Right ventricle myocardium inferior (tissue), 1 donor: ENCODE measurements around the gene MRRF. TPM values are rescaled to one million over a fixed set of nuclear protein-coding genes. Genes with fewer than 3 reads are reported as not detected.

ENCODE experiments used
- ATAC-seq: fragments of 200-7000 bp; cut with Tn5 transposase; one replicate; pipeline ENCODE4 v1.9.1; 2020; ENCODE audit warnings: mild to moderate bottlenecking, moderate library complexity
- DNase-seq: peaks from one replicate; pipeline ENCODE4 v3.0.0; 2021; ENCODE audit errors: missing footprints
- intact Hi-C: fragments of 100-400 bp; cut with DNase I; formaldehyde crosslinking; loops from one replicate; pipeline ENCODE4 v1.11.0; 2022
- total RNA-seq: library from RNA; stranded (reverse); fragmentation: NEBNext Ultra II Directional; extraction: Animal tissue kit (Norgen Biotek cat#: 25700); gene quantifications from one replicate; pipeline ENCODE4 v1.2.1, GENCODE V29; 2021
- donor health status: DM: no; HTN: yes; CAD: no; lungs with severe emphysema.

MRRF gene
- total RNA-seq, 1 donor from 2014 or later, result 39.1 TPM

DNA sequence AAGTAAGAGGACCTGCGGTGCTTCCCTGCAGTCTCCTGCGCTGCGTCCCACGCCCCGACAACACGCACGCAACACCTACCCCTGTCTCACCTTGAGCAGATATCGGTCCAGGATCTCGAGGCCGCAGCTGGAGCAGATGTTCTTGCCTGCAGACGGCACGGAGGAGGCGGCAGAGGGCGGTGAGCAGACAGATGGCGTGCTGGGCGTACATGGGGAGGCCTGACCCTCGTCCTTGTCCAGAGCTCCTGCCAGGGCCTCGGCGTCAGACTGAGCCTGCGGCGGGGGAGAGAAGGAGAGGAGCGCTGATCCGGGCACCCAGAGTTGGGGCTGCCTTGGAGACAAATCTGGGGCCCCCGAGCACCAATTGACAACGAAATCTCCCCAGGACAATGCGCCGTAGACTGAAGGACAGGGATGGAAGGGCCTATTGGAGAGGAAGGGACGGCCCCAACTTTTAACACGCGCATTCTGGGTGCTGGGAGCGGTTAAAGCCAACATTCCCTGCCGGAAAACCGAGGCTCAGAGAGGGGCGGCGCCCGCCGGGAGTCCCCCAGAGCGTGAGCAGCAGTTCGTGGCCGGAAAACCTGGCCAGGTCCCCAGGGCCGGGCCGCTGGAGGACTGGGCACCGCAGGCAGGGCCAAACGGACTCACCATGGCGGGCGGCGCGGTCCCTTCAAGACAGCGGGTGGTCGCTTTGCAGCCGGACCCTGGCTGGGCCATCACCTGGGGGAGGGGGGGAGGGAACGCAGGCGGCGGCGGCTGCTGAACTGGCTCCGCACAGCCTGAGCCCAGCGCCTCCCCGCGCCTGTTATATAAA lies 37.7 kb upstream of the MRRF start:
- ATAC-seq (no peak), DNase-seq (no peak)
- intact Hi-C loops, result loop anchor here (5.0 to 10.0 kb wide), 2 partner anchors 100 to 118 kb away; no protein-coding TSS in a partner anchor

- ATAC-seq (no peak), DNase-seq (no peak)
- intact Hi-C loops, result loop anchor here (5.0 to 10.0 kb wide), 2 partner anchors 100 to 117 kb away; no protein-coding TSS in a partner anchor
Observed at GRCh38 chr9:122227575-122227900, 37.1 kb upstream of the MRRF start.

- ATAC-seq (no peak), DNase-seq (no peak)
- intact Hi-C loops, result loop anchor here (5.0 to 10.0 kb wide), 2 partner anchors 101 to 117 kb away; no protein-coding TSS in a partner anchor
Observed at GRCh38 chr9:122228191-122228567, 36.5 kb upstream of the MRRF start.

- no peak for DNase-seq
- intact Hi-C loops, result loop anchor here (5.0 to 10.0 kb wide), 2 partner anchors 102 to 116 kb away; no protein-coding TSS in a partner anchor
- ATAC-seq, result no peak
Observed at GRCh38 chr9:122228568-122229484, 35.9 kb upstream of the MRRF start, which contains the start of gene LHX6. LHX6 (minus strand) TSS chr9:122228957; CDS start chr9:122228740, 217 bp downstream.

- no peak for DNase-seq
- no peak for ATAC-seq
- intact Hi-C loops, result loop anchor here (5.0 to 10.0 kb wide), 2 partner anchors 102 to 115 kb away; no protein-coding TSS in a partner anchor
Observed at GRCh38 chr9:122229485-122229837, 35.2 kb upstream of the MRRF start.

DNA sequence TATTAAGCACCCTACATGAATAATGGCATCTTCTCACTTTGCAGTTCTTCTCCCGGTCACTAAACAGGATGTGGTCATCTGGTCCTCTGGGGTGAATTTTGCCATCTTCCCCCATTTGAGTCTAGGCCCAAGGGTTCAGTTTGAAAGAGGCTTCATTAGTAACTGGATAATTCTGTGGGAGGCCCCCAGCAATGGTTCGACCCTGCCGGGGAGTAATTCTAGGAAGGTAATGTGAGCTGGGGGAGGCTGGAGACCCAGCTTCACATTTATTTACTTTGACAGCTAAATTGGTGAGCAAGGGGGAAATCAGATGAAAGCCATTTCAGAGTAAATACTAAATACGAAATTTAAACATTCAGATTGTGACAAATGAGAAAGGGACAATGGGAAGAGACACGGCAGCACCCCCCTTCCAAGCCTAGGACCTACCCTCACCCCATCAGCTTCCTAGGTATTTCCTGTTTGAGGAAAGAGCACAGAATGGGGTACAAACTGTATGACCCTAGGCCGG lies 31.8 kb upstream of the MRRF start:
- DNase-seq, result no peak
- no peak for ATAC-seq
- intact Hi-C loops, result no loop called here

DNA sequence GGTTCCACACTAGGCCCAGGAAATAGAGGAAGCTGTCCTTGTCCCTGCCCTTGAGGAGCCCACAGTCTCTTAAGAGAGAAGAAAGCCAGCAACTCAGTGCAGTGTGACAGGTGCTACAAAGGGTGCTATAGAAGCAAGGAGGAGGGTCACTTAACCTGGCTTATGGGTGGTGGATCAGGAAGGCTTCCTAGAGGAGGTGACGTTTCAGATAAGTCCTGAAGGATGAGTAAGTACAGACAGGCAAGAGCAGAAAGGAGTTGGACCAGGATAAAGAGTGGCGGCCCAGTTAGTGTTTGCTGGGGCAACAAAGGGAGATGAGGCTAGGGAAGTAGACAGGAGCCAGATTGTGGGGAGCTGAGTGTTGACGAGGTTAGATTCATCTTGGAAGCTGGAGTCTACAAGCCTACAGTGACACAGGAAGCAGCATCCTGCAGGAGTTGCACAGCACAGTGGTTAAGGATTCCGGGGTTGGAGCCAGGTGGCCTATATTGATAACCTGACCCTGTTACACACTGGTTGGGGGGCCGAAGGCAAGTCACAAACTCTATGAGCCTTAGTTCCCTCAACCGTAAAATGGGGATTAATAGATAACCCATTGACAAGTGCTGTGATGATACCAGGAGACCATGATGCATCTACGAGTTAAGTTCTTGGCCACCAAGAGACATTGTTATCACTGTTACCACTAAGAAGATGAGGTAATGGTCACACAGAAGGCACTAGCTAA lies 30.5 kb upstream of the MRRF start:
- no peak for ATAC-seq
- intact Hi-C loops, result no loop called here
- no peak for DNase-seq

DNA sequence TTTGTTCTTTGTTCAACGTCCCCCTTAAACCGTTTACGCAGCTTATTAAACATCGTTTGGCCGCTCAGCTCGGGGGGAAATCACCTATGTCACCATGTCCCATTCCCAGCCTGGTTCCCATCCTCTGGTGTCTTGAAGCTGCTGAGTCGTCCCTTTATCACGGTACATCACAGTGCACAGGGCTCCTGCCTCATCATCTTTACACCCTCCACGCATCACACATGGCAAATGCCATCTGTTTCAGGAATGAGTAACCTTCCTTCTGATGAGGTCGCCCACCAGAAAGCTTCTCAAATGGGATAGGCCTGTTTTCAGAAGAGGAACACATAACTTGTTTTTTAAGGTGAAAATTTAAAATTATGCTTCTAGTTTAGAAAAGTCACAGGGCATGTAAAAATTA lies 28.0 kb upstream of the MRRF start:
- intact Hi-C loops, result no loop called here
- no peak for ATAC-seq
- DNase-seq, result no peak

DNA sequence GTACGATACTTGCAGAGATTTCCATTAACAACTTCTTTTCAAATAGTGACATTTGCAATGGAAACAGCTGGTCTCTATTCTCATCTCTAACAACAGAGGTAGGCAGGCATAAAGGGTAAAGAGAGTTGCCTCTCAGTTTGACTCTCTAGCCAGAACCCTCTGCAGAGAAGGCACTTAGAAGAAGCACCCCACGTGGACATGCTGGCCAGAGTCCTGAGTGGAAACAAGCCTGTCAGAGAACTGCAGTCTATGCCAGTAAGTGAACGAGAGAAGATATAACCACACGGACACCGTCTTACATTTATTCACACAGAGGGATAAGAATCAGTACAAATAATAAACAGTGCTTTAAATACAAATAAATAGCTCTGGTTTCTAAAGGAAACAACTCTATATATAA lies 25.0 kb upstream of the MRRF start:
- ATAC-seq (peak; percentile 89), DNase-seq (no peak)
- intact Hi-C loops, result no loop called here

DNA sequence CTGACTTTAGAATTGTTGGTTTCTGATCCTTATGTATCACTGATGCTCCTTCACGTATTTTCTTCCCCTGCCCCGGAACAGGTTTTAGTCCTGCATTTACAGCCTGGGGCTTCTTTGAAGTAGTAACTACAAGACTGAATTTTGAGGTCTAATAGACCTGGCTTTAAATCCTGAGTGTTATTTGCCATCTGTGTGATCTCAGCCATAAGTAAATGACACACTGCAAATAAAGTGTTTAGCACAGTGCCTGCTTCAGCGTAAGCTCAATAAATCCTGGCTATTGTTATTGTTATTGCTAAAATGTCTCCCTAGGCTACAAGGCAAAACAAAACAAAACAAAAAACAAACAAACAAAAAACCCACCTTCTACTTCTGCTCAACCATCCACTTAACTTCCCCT lies 20.3 kb upstream of the MRRF start:
- no peak for ATAC-seq
- DNase-seq, result no peak
- intact Hi-C loops, result no loop called here

- no peak for DNase-seq
- ATAC-seq, result no peak
- intact Hi-C loops, result no loop called here
Observed at GRCh38 chr9:122246666-122247065, 18.0 kb upstream of the MRRF start.

DNA sequence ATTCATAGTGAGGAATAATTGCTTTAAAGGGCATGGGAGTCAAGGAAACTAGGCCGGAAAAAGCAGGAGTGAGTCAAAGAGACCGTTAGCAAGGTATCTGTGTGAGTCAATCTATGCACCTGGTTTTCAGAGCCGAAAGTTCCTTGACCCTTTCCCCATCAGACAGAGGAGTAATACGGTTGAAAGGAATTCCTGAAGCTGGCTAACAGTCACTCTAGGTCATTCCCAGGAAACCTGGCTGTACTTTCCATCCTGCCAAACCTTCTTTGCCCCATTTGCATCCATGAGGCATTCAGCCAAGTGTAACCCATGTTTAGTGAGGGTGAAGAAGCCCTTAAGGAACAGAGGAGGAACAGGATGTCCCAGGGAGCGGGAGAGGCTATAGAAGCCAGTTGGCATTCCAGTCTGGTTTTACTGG lies 16.2 kb upstream of the MRRF start:
- ATAC-seq (no peak), DNase-seq (no peak)
- intact Hi-C loops, result no loop called here

GRCh38 chr9:122251351-122251750 lies 13.3 kb upstream of the MRRF start:
- ATAC-seq (no peak), DNase-seq (no peak)
- intact Hi-C loops, result loop anchor here (5.0 kb wide), 1 partner anchor 56 kb away; no protein-coding TSS in a partner anchor

- no peak for DNase-seq
- intact Hi-C loops, result loop anchor here (5.0 kb wide), 1 partner anchor 55 kb away; no protein-coding TSS in a partner anchor
- ATAC-seq, result peak; percentile 37
Observed at GRCh38 chr9:122252796-122253195, 11.9 kb upstream of the MRRF start.

- ATAC-seq, result no peak
- intact Hi-C loops, result loop anchor here (5.0 kb wide), 1 partner anchor 53 kb away; no protein-coding TSS in a partner anchor
- no peak for DNase-seq
Observed at GRCh38 chr9:122254761-122255160, 9.9 kb upstream of the MRRF start.

DNA sequence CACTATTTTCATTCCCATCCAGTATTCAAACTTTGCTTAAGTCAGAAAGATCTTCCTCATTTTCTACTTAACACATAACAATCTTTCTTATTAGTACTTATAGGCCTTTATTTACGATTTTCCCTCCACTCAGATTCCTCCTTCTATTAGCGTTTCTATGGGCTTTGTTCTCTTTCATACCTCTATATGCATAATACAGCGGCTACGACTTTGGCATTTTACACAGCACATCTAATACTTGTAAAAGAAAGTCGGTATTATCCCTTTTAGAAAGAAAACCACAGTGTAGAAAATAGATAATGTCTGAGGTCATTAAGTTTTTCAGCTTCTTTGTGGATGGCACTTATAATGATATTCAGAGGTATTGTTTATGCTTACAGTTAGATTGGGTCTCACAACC lies 8.5 kb upstream of the MRRF start:
- DNase-seq (no peak), ATAC-seq (no peak)
- intact Hi-C loops, result no loop called here

DNA sequence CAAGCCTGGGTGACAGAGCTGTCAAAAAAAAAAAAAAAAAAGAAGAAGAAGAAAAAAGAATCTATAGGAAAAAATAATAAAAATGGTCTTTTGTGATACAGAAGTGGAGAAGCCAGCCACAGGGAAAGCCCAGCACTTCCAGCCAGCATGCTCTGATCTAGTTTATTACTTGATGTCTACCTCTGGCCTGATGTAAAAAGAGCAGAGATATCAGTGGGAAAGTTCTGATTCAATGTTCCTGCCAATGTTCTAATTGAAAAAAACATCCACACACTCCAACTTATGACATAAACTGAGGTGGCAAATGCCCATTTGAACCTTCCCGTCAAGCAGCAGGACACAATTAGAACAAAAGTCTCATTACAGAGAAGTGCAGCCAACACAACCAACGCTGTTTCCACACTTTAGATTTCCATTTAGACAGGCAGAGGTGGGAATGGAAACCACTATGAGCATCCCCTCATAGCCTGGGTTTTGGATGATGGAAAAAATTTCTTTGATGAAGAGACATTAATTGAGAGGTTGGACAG lies 5.7 kb upstream of the MRRF start:
- ATAC-seq, result peak; percentile 56
- intact Hi-C loops, result no loop called here

DNA sequence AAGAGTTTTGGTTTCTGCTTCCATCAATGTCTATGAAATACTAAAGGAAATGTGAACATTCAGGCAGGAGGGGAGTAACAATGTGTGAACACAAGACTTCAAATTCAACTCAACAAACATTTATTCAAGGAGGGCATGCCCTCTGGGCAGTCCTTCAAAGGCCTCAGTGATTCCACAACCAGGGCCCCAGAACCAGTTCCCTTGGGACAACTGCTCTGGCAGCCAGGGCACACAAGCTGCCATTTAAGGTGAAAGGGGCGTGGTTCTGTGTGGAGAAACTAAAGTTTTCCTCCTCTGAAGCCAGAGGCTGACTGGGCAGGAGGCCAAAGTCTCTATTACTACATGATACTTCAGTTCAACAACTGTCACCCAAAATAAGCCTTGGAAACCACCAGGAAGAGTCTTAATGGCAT lies 3.2 kb upstream of the MRRF start:
- intact Hi-C loops, result loop anchor here (5.0 to 10.0 kb wide), 2 partner anchors 104 to 563 kb away; partner anchors contain the start of genes MORN5, NDUFA8 and PDCL
- ATAC-seq (peak; percentile 22), DNase-seq (no peak)

More for the DNA sequence above, 5.7 kb upstream of the MRRF start:
- DNase-seq, result no peak
